H1 (cell line): ENCODE results near the gene PLD6. TPM values are rescaled to one million over a fixed set of nuclear protein-coding genes. Genes with fewer than 3 reads are reported as not detected.

Experiments
- CTCF ChIA-PET: fragments of 300-600 bp; sonication (Branson Sonifier 250); formaldehyde crosslinking; loops from one replicate; lab custom pipeline; 2021; ENCODE audit not compliant: partially characterized antibody; lab: Charles Lee
- POLR2A ChIA-PET: fragments of 300-600 bp; sonication (Branson Sonifier 250); formaldehyde crosslinking; loops from one replicate; lab custom pipeline; 2021; ENCODE audit warnings: inconsistent platforms; ENCODE audit not compliant: partially characterized antibody; lab: Charles Lee
- DNase-seq, 2 experiments: peaks; one replicate each; pipeline versions ENCODE4 v3.0.0 to v3.0.0-alpha.2; 2010 to 2022; ENCODE audit warnings: low spot score in 2 of 2, low read depth in 1 of 2, mixed read lengths in 1 of 2
- FAIRE-seq: peaks from 2 replicates; lab custom pipeline; 2011; peaks lifted over from hg19 to GRCh38; lab: Jason Lieb, UNC
- H2AFZ ChIP-seq: 2 replicates; pipeline ENCODE4 v1.8.1; 2012; ENCODE audit warnings: low read length, inconsistent platforms
- H2AK5ac ChIP-seq: 2 replicates; pipeline ENCODE4 v1.6.1; 2013; ENCODE audit warnings: low read depth, low read length
- H2BK120ac ChIP-seq: replicated peaks from 2 replicates; pipeline ENCODE3; 2013; ENCODE audit warnings: low read depth, low read length, inconsistent platforms
- H2BK12ac ChIP-seq: 2 replicates; pipeline ENCODE4 v1.6.1; 2013; ENCODE audit warnings: low read depth, low read length
- H2BK15ac ChIP-seq: 2 replicates; pipeline ENCODE4 v1.6.1; 2013; ENCODE audit warnings: low read length
- H2BK20ac ChIP-seq: 2 replicates; pipeline ENCODE4 v1.6.1; 2013; ENCODE audit warnings: low read length
- H2BK5ac ChIP-seq: 2 replicates; pipeline ENCODE4 v1.6.1; 2013; ENCODE audit warnings: low read depth, low read length
- H3K14ac ChIP-seq: 2 replicates; pipeline ENCODE4 v1.6.1; 2013; ENCODE audit warnings: inconsistent platforms; ENCODE audit not compliant: insufficient read length
- H3K18ac ChIP-seq: 2 replicates; pipeline ENCODE4 v1.6.1; 2013; ENCODE audit warnings: low read length; ENCODE audit errors: extremely low read depth
- H3K23ac ChIP-seq: 2 replicates; pipeline ENCODE4 v1.6.1; 2013; ENCODE audit warnings: inconsistent platforms; ENCODE audit not compliant: insufficient read length
- H3K23me2 ChIP-seq: 2 replicates; pipeline ENCODE4 v1.6.1; 2013; ENCODE audit warnings: low read depth, low read length
- H3K27ac ChIP-seq: 2 replicates; pipeline ENCODE4 v1.6.1; 2011; ENCODE audit warnings: low read depth, low read length, inconsistent platforms
- H3K27me3 ChIP-seq, 4 experiments: replicated peaks in 1 of 4; 1 replicate in 1 of 4; 2 replicates in 3 of 4; pipeline versions ENCODE4 v1.6.1 to v1.8.1; 2011 to 2013; ENCODE audit warnings: low read length in 3 of 4, mild to moderate bottlenecking in 3 of 4, inconsistent platforms in 2 of 4, mixed read lengths in 2 of 4, moderate library complexity in 1 of 4; ENCODE audit not compliant: control insufficient read depth in 3 of 4, insufficient read depth in 3 of 4; ENCODE audit errors: extremely low read depth in 1 of 4
- H3K36me3 ChIP-seq, 4 experiments: 2 replicates each; pipeline versions ENCODE4 v1.6.1 to v1.8.1; 2011 to 2013; ENCODE audit warnings: mild to moderate bottlenecking in 4 of 4, low read length in 3 of 4, moderate library complexity in 2 of 4, control low read depth in 1 of 4, inconsistent platforms in 1 of 4; ENCODE audit not compliant: insufficient read depth in 4 of 4, control insufficient read depth in 2 of 4
- H3K4ac ChIP-seq: replicated peaks from 2 replicates; pipeline ENCODE3; 2013; ENCODE audit warnings: low read length, low read depth, mixed read lengths, inconsistent platforms; ENCODE audit not compliant: insufficient read length
- H3K4me1 ChIP-seq, 4 experiments: replicated peaks in 1 of 4; 1 replicate in 1 of 4; 2 replicates in 3 of 4; pipeline versions ENCODE4 v1.6.1 to v1.8.1; 2011 to 2013; ENCODE audit warnings: low read length in 3 of 4, inconsistent platforms in 2 of 4, mixed read lengths in 1 of 4; ENCODE audit not compliant: insufficient read depth in 4 of 4, control insufficient read depth in 3 of 4
- H3K4me2 ChIP-seq, 2 experiments: 2 replicates each; pipeline versions ENCODE4 v1.6.1 to v1.8.1; 2011 to 2013; ENCODE audit warnings: low read depth in 2 of 2, low read length in 2 of 2, control low read depth in 1 of 2, inconsistent platforms in 1 of 2, mild to moderate bottlenecking in 1 of 2; ENCODE audit not compliant: insufficient read depth in 1 of 2
- H3K4me3 ChIP-seq, 4 experiments: fragments of 200-600, 300-600 bp in 1 of 4; sonication (generic), shearing (Covaris generic), sonication (Bioruptor Twin) in 1 of 4; 2 replicates each; pipeline versions ENCODE4 v1.5.1 to v1.8.1; 2011 to 2016; ENCODE audit warnings: low read length in 4 of 4, low read depth in 3 of 4, control low read depth in 2 of 4, inconsistent platforms in 2 of 4, mild to moderate bottlenecking in 2 of 4, mixed read lengths in 1 of 4, moderate library complexity in 1 of 4; ENCODE audit not compliant: insufficient read depth in 2 of 4; ENCODE audit errors: extremely low read depth in 1 of 4
- H3K56ac ChIP-seq: replicated peaks from 2 replicates; pipeline ENCODE3; 2013; ENCODE audit warnings: low read depth, mild to moderate bottlenecking, mixed read lengths, low read length, inconsistent platforms; ENCODE audit not compliant: insufficient read length
- H3K79me1 ChIP-seq: 2 replicates; pipeline ENCODE4 v1.6.1; 2013; ENCODE audit warnings: low read depth, low read length, control low read depth
- H3K79me2 ChIP-seq, 2 experiments: 2 replicates each; pipeline versions ENCODE4 v1.6.1 to v1.8.1; 2012 to 2013; ENCODE audit warnings: low read length in 2 of 2, mild to moderate bottlenecking in 2 of 2, inconsistent platforms in 1 of 2; ENCODE audit not compliant: insufficient read depth in 2 of 2, control insufficient read depth in 1 of 2
- H3K9ac ChIP-seq, 4 experiments: replicated peaks in 1 of 4; 1 replicate in 1 of 4; 2 replicates in 3 of 4; pipeline versions ENCODE4 v1.6.1 to v1.8.1; 2011 to 2013; ENCODE audit warnings: low read depth in 3 of 4, low read length in 3 of 4, control low read depth in 2 of 4, mild to moderate bottlenecking in 2 of 4, moderate library complexity in 2 of 4, inconsistent platforms in 1 of 4; ENCODE audit errors: extremely low read depth in 1 of 4
- H3K9me3 ChIP-seq, 2 experiments: 2 replicates each; pipeline versions ENCODE4 v1.6.1 to v1.8.1; 2012 to 2013; ENCODE audit warnings: mild to moderate bottlenecking in 2 of 2, moderate library complexity in 2 of 2, control low read depth in 1 of 2, inconsistent platforms in 1 of 2, low read depth in 1 of 2, low read length in 1 of 2, mixed read lengths in 1 of 2; ENCODE audit not compliant: insufficient read depth in 2 of 2
- H4K20me1 ChIP-seq, 2 experiments: replicated peaks in 1 of 2; 2 replicates each; pipeline versions ENCODE3 to v1.8.1; 2011 to 2013; ENCODE audit warnings: inconsistent platforms in 2 of 2, low read length in 2 of 2, mild to moderate bottlenecking in 1 of 2; ENCODE audit not compliant: insufficient read depth in 2 of 2, control insufficient read depth in 1 of 2
- H4K5ac ChIP-seq: 2 replicates; pipeline ENCODE4 v1.6.1; 2013; ENCODE audit warnings: low read length, low read depth, mixed read lengths, inconsistent platforms; ENCODE audit not compliant: insufficient read length
- H4K8ac ChIP-seq: 2 replicates; pipeline ENCODE4 v1.8.0; 2013; ENCODE audit warnings: mild to moderate bottlenecking, moderate library complexity, low read length, inconsistent platforms; ENCODE audit not compliant: insufficient read depth; ENCODE audit errors: extremely low read depth
- H4K91ac ChIP-seq: replicated peaks from 2 replicates; pipeline ENCODE3; 2013; ENCODE audit warnings: low read length, mixed read lengths, inconsistent platforms; ENCODE audit not compliant: insufficient read length
- GABPA ChIP-seq: IDR thresholded peaks from 2 replicates; pipeline ENCODE4 v1.6.1; 2011; ENCODE audit warnings: mild to moderate bottlenecking, low read length, moderate library complexity, borderline replicate concordance; ENCODE audit not compliant: insufficient read depth
- KDM5A ChIP-seq: fragments of 200-600 bp; IDR thresholded peaks from 2 replicates; pipeline ENCODE4 v1.7.1; 2012; ENCODE audit warnings: mild to moderate bottlenecking, low read length, inconsistent platforms, mixed read lengths
- NANOG ChIP-seq: IDR thresholded peaks from 2 replicates; pipeline ENCODE4 v1.6.1; 2011; ENCODE audit warnings: low read length, low read depth, mild to moderate bottlenecking, inconsistent platforms; ENCODE audit not compliant: insufficient read depth, poor library complexity, severe bottlenecking
- NRF1 ChIP-seq: IDR thresholded peaks from 2 replicates; pipeline ENCODE4 v1.6.1; 2011; ENCODE audit warnings: mild to moderate bottlenecking, low read depth, low read length, improper control_type of control experiment
- WGBS, 2 experiments: shearing (Covaris generic) in 1 of 2; methylation state at CpG; one replicate each; pipeline versions ENCODE4 v1.1.6 to v1.1.7; 2013 to 2015; ENCODE audit warnings: low lambda C conversion rate in 2 of 2, mixed read lengths in 2 of 2, inconsistent platforms in 1 of 2, low coverage in 1 of 2, missing lambda C conversion rate in 1 of 2; ENCODE audit not compliant: insufficient replicate concordance in 2 of 2, insufficient coverage in 1 of 2, insufficient read length in 1 of 2; ENCODE audit errors: extremely low coverage in 1 of 2, missing lambda C conversion rate in 1 of 2; 5-methylcytosine and 5-hydroxymethylcytosine counted together
- polyA plus RNA-seq, 7 experiments: library from polyadenylated mRNA; depleted of rRNA in 3 of 7; stranded (reverse) in 5 of 7; unstranded in 2 of 7; fragments of >200 nt in 5 of 7; fragments of 200-250 nt in 2 of 7; gene quantifications; 1 replicate in 5 of 7; 2 replicates in 1 of 7; 4 replicates in 1 of 7; pipeline versions ENCODE4 v1.2.1 to v1.2.3, GENCODE V29; 2011 to 2013; ENCODE audit warnings: missing spikeins in 2 of 7, mixed read lengths in 2 of 7
- total RNA-seq: library from RNA; stranded (reverse); fragmentation: NEBNext Ultra II Directional; extraction: Animal tissue kit (Norgen Biotek cat#: 25700); gene quantifications from 2 replicates; pipeline ENCODE4 v1.2.1, GENCODE V29; 2021

The PLD6 gene
- total and polyA plus RNA-seq, 2 of the 8 experiments (the other 6 are each of a cell fraction or from before 2014, with no cell fraction given): 0.20 to 0.22 TPM

DNA sequence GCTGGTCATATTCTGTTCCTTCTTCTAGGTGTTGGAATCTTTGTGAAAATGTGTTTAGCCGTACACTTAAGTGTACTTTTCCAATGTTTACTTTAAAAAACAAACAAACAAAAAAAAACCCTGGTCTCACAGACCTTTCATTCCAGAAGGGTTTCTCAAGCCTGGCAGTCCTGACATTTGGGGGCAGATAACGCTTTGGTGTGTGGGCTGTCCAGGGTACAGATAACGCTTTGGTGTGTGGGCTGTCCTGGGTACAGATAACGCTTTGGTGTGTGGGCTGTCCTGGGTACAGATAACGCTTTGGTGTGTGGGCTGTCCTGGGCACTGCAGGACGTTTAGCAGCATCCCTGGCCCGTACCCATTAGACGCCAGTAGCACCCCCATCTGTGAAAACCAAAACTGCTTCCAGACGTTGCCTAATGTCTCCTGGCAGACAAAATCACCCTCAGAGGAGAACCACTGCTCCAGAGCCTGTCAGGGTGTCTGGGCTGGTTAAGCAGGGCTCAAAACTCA lies 46.1 kb upstream of the PLD6 start:
- Histone ChIP-seq H4K91ac (no peak overlapping the region), H3K4ac (no peak overlapping the region), H3K9me3 (no peaks in the 10 kb centered on the region), H2BK12ac (no peak overlapping the region), H3K27ac (no peak overlapping the region), H4K5ac (no peak overlapping the region), H2AFZ (no peak overlapping the region), H4K8ac (no peak overlapping the region), H3K56ac (no peak overlapping the region), H3K9ac (no peak overlapping the region), H3K79me1 (peaks cover 2% of the 10 kb centered on the region; the same call in 1 of the 2 replicates), H4K20me1 (peaks cover 3% of the 10 kb centered on the region in 2 experiments), H3K18ac (no peak overlapping the region), H3K79me2 (no peaks in the 10 kb centered on the region), H3K4me1 (no peaks in the 10 kb centered on the region), H2BK20ac (no peak overlapping the region), H3K4me2 (no peak overlapping the region), H2BK5ac (no peak overlapping the region), H2BK15ac (no peak overlapping the region), H3K23ac (no peak overlapping the region), H2BK120ac (no peak overlapping the region), H3K4me3 (no peak overlapping the region), H2AK5ac (no peak overlapping the region), H3K14ac (no peak overlapping the region), H3K27me3 (no peaks in the 10 kb centered on the region), H3K23me2 (no peaks in the 10 kb centered on the region), H3K36me3 (peaks cover 18 to 58% (median 42%) of the 10 kb centered on the region in 4 experiments)
- WGBS, 2 experiments: 87% methylated on average over 9 of the region's 9 CpGs; no CpG with 5 or more reads in 1 of the 2 experiments
- TF ChIP-seq NANOG (no peak), NRF1 (no peak), GABPA (no peak), KDM5A (no peak)
- no peak for DNase-seq
- FAIRE-seq: no peak
- ChIA-PET POLR2A (no interaction called here), CTCF (interaction anchor here (1.2 to 1.4 kb wide), 2 partner anchors 10 to 18 kb away, joined by 3 to 6 read pairs; no protein-coding TSS in a partner anchor)
